Measurements from ENCODE around the gene SYT7. TPM values are rescaled to one million over a fixed set of nuclear protein-coding genes. Genes with fewer than 3 reads are reported as not detected.
A peak's percentile ranks its signal among the peaks of the same experiment; 100 is the strongest.
"Not testable (repeated sequence)": the region's sequence is repeated elsewhere in the genome, so short reads cannot be mapped to it uniquely, and the experiment has no call there.

SYT7 gene
- total RNA-seq, 2 donors from 2014 or later: 8.5 to 28.4 TPM

GRCh38 chr11:61472282-61472681 is 108.6 kb downstream of the SYT7 start:
- DNase-seq: peak; percentile 34
- intact Hi-C loops (cut with DNase I): no loop called here
- TF ChIP-seq, protein P1, sequence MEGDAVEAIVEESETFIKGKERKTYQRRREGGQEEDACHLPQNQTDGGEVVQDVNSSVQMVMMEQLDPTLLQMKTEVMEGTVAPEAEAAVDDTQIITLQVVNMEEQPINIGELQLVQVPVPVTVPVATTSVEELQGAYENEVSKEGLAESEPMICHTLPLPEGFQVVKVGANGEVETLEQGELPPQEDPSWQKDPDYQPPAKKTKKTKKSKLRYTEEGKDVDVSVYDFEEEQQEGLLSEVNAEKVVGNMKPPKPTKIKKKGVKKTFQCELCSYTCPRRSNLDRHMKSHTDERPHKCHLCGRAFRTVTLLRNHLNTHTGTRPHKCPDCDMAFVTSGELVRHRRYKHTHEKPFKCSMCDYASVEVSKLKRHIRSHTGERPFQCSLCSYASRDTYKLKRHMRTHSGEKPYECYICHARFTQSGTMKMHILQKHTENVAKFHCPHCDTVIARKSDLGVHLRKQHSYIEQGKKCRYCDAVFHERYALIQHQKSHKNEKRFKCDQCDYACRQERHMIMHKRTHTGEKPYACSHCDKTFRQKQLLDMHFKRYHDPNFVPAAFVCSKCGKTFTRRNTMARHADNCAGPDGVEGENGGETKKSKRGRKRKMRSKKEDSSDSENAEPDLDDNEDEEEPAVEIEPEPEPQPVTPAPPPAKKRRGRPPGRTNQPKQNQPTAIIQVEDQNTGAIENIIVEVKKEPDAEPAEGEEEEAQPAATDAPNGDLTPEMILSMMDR (IDR thresholded peaks at IDR 0.05): no peak

GRCh38 chr11:61468002-61468401 is 112.9 kb downstream of the SYT7 start:
- no peaks in the 10 kb centered on the region for H3K36me3 ChIP-seq
- no peak overlapping the region for H3K9ac ChIP-seq (ENCODE audit: low read depth in 2 of 2, low read length in 2 of 2)
- H3K4me1 ChIP-seq: no peaks in the 10 kb centered on the region
- no peak for DNase-seq
- no peak overlapping the region for H3K4me3 ChIP-seq
- TF ChIP-seq, protein P1 (IDR thresholded peaks at IDR 0.05): no peak
- no peaks in the 10 kb centered on the region for H3K27me3 ChIP-seq
- H3K27ac ChIP-seq: no peak overlapping the region
- intact Hi-C loops (cut with DNase I): no loop called here
- no peaks in the 10 kb centered on the region for H3K9me3 ChIP-seq

More at GRCh38 chr11:61472282-61472681, 108.6 kb downstream of the SYT7 start:
- Histone ChIP-seq H3K9ac (ENCODE audit: low read depth in 2 of 2, low read length in 2 of 2) (no peak overlapping the region), H3K27ac (no peak overlapping the region), H3K36me3 (no peaks in the 10 kb centered on the region), H3K9me3 (no peaks in the 10 kb centered on the region), H3K4me1 (no peaks in the 10 kb centered on the region), H3K27me3 (no peaks in the 10 kb centered on the region), H3K4me3 (no peak overlapping the region)

DNA sequence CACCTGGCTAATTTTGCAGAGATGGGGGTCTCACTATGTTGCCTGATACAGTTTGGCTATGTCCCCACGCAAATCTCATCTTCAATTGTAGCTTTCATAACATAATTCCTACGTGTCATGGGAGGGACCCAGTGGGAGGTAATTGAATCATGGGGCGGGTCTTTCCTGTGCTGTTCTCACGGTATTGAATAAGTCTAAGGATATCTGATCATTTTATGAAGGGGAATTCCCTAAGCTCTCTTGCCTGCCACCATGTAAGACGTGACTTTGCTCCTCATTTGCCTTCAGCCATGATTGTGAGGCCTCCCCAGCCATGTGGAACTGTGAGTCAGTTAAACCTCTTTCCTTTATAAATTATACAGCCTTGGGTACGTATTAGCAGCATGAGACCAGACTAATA is 113.3 kb downstream of the SYT7 start:
- H3K4me3 ChIP-seq; H3K4me1 ChIP-seq; H3K9ac ChIP-seq (ENCODE audit: low read depth in 2 of 2, low read length in 2 of 2); H3K9me3 ChIP-seq; H3K27ac ChIP-seq; H3K27me3 ChIP-seq; DNase-seq; H3K36me3 ChIP-seq; intact Hi-C loops (cut with DNase I): not testable (repeated sequence)

Small RNA genes lying within 50 kb of the gene (microRNA-seq; reads per million reads assigned to microRNA genes)
- not detected for gene MIR4488

Other genes with a start within 250 kb of the SYT7 start
- 100 to 1,000 TPM; 154 to 189 TPM for gene DDB1, start 248.0 kb downstream of the SYT7 start, total RNA-seq
- gene TKFC, start 247.8 kb downstream of the SYT7 start, total RNA-seq: 10 to 100 TPM; 50.0 to 81.3 TPM
- 10 to 100 TPM; 64.2 to 88.5 TPM for gene CYB561A3, start 219.2 kb downstream of the SYT7 start, total RNA-seq
- 10 to 100 TPM; 27.4 to 37.7 TPM for gene TMEM138, start 218.7 kb downstream of the SYT7 start, total RNA-seq
- 10 to 100 TPM in 1 of 2 donors, 1 to 10 TPM in 1; 9.0 to 10.3 TPM for gene TMEM216, start 188.5 kb downstream of the SYT7 start, total RNA-seq
- gene CPSF7, start 151.1 kb downstream of the SYT7 start, total RNA-seq: 10 to 100 TPM; 56.2 to 65.8 TPM
- gene SDHAF2, start 151.0 kb downstream of the SYT7 start, total RNA-seq: 10 to 100 TPM; 38.3 to 38.5 TPM
- 1 to 10 TPM in 1 of 2 donors, under 1 TPM in 1; 0.54 to 1.3 TPM for gene LRRC10B, start 72.3 kb downstream of the SYT7 start, total RNA-seq
- gene DAGLA, start 99.3 kb upstream of the SYT7 start, total RNA-seq: 10 to 100 TPM in 1 of 2 donors, 1 to 10 TPM in 1; 7.5 to 12.2 TPM
- 10 to 100 TPM in 1 of 2 donors, 1 to 10 TPM in 1; 8.8 to 14.9 TPM for gene MYRF, start 171.6 kb upstream of the SYT7 start, total RNA-seq
- gene TMEM258, start 211.5 kb upstream of the SYT7 start, total RNA-seq: 100 to 1,000 TPM; 119 to 149 TPM
- gene FEN1, start 211.8 kb upstream of the SYT7 start, total RNA-seq: 10 to 100 TPM; 14.4 to 67.9 TPM
- gene FADS1, start 235.9 kb upstream of the SYT7 start, total RNA-seq: 10 to 100 TPM in 1 of 2 donors, 1 to 10 TPM in 1; 6.9 to 17.4 TPM
- gene FADS2, start 247.2 kb upstream of the SYT7 start, total RNA-seq: 10 to 100 TPM; 13.9 to 38.6 TPM